Stimulated activated CD4-positive, alpha-beta T cell treated with anti-CD3 and anti-CD28 coated beads, Interleukin-1b, Interleukin-23, amount 100 ng/mL, for 48 hours (primary cell): ENCODE measurements around the gene STMN3.
A peak's percentile ranks its signal among the peaks of the same experiment; 100 is the strongest.
"Not testable (repeated sequence)": the region's sequence is repeated elsewhere in the genome, so short reads cannot be mapped to it uniquely, and the experiment has no call there.

Experiments
- DNase-seq: peaks from one replicate; pipeline ENCODE4 v3.0.0-alpha.2; 2020

The STMN3 gene

GRCh38 chr20:63630956-63631355 is 22.3 kb downstream of the STMN3 start:
- not testable (repeated sequence) for DNase-seq

- DNase-seq = peak; percentile 80
Observed at GRCh38 chr20:63628246-63628975, 24.8 kb downstream of the STMN3 start.

GRCh38 chr20:63627751-63628245 is 25.4 kb downstream of the STMN3 start:
- no peak for DNase-seq

GRCh38 chr20:63627129-63627750 is 26.0 kb downstream of the STMN3 start:
- DNase-seq = peak; percentile 94

GRCh38 chr20:63626424-63627128 is 26.6 kb downstream of the STMN3 start, which contains the start of gene GMEB2:
GMEB2 (minus strand) TSS chr20:63627101; CDS start chr20:63619397, 7,704 bp downstream.
- no peak for DNase-seq

GRCh38 chr20:63625771-63626423 is 27.3 kb downstream of the STMN3 start:
- DNase-seq = peak; percentile 33

GRCh38 chr20:63624486-63624885 is 28.7 kb downstream of the STMN3 start:
- no peak for DNase-seq

- DNase-seq = no peak
Observed at GRCh38 chr20:63622732-63623131, 30.5 kb downstream of the STMN3 start.

- no peak for DNase-seq
Observed at GRCh38 chr20:63622096-63622495, 31.1 kb downstream of the STMN3 start.

- no peak for DNase-seq
Observed at GRCh38 chr20:63620991-63621390, 32.2 kb downstream of the STMN3 start.

GRCh38 chr20:63619505-63619904 is 33.7 kb downstream of the STMN3 start:
- no peak for DNase-seq

GRCh38 chr20:63619086-63619485 is 34.1 kb downstream of the STMN3 start:
- DNase-seq = no peak

GRCh38 chr20:63618291-63618980 is 34.8 kb downstream of the STMN3 start:
- no peak for DNase-seq

- no peak for DNase-seq
Observed at GRCh38 chr20:63617876-63618265, 35.4 kb downstream of the STMN3 start.

- DNase-seq = no peak
Observed at GRCh38 chr20:63617092-63617875, 35.9 kb downstream of the STMN3 start.

- DNase-seq = not testable (repeated sequence)
Observed at GRCh38 chr20:63613863-63614594, 39.2 kb downstream of the STMN3 start.

GRCh38 chr20:63612276-63612931 is 40.8 kb downstream of the STMN3 start:
- DNase-seq = no peak

GRCh38 chr20:63611646-63612045 is 41.6 kb downstream of the STMN3 start:
- DNase-seq = no peak

- no peak for DNase-seq
Observed at GRCh38 chr20:63610581-63611435, 42.4 kb downstream of the STMN3 start.
